ENCODE measurements around the gene NRXN3. TPM values are rescaled to one million over a fixed set of nuclear protein-coding genes. Genes with fewer than 3 reads are reported as not detected.

NRXN3 gene
- total RNA-seq, 1 donor from 2014 or later = 5.9 TPM

GRCh38 chr14:78358591-78358990 is 188.4 kb downstream of the NRXN3 start:
- Histone ChIP-seq H3K9ac (no peak overlapping the region), H3K9me3 (ENCODE audit: low read depth) (no peaks in the 10 kb centered on the region), H3K79me2 (ENCODE audit: low read depth) (no peaks in the 10 kb centered on the region), H3F3A (ENCODE audit: low read depth) (no peaks in the 10 kb centered on the region), H3K36me3 (no peaks in the 10 kb centered on the region), H4K20me1 (ENCODE audit: low read depth) (no peaks in the 10 kb centered on the region), H2AFZ (replicated peaks) (no peak overlapping the region), H3K27ac (no peak overlapping the region), H3K4me3 (no peak overlapping the region), H3K4me2 (no peak overlapping the region), H3K27me3 (no peaks in the 10 kb centered on the region), H3K4me1 (peaks cover 7% of the 10 kb centered on the region)
- H3K4me1 Mint-ChIP-seq = peaks cover 19% of the 10 kb centered on the region
- DNase-seq (ENCODE audit: low spot score) = no peak
- TF ChIP-seq EZH2phosphoT487 (IDR thresholded peaks at IDR 0.05) (no peak), CTCF (IDR thresholded peaks at IDR 0.05) (no peak), EZH2 (IDR thresholded peaks at IDR 0.05) (no peak)
- peaks cover 3% of the 10 kb centered on the region for H3K27me3 Mint-ChIP-seq (ENCODE audit: insufficient read depth, low read depth)
- H3K4me3 Mint-ChIP-seq = no peak overlapping the region
- no peaks in the 10 kb centered on the region for H3K9me3 Mint-ChIP-seq
- H3K36me3 Mint-ChIP-seq = no peaks in the 10 kb centered on the region
- peak overlapping the region; percentile 38 for H3K27ac Mint-ChIP-seq

GRCh38 chr14:78359581-78359980 is 189.4 kb downstream of the NRXN3 start:
- H3K4me3 Mint-ChIP-seq = no peak overlapping the region
- no peaks in the 10 kb centered on the region for H3F3A ChIP-seq (ENCODE audit: low read depth)
- H3K4me1 ChIP-seq = peaks cover 7% of the 10 kb centered on the region
- H3K4me1 Mint-ChIP-seq = peaks cover 19% of the 10 kb centered on the region
- H3K9ac ChIP-seq = no peak overlapping the region
- H3K36me3 Mint-ChIP-seq = no peaks in the 10 kb centered on the region
- no peaks in the 10 kb centered on the region for H4K20me1 ChIP-seq (ENCODE audit: low read depth)
- no peak overlapping the region for H3K4me2 ChIP-seq
- no peak overlapping the region for H2AFZ ChIP-seq (replicated peaks)
- no peaks in the 10 kb centered on the region for H3K27me3 ChIP-seq
- no peaks in the 10 kb centered on the region for H3K9me3 Mint-ChIP-seq
- no peak for TF ChIP-seq EZH2phosphoT487 (IDR thresholded peaks at IDR 0.05)
- TF ChIP-seq EZH2 (IDR thresholded peaks at IDR 0.05) = no peak
- TF ChIP-seq CTCF (IDR thresholded peaks at IDR 0.05) = no peak
- H3K27ac Mint-ChIP-seq = no peak overlapping the region
- H3K27me3 Mint-ChIP-seq (ENCODE audit: insufficient read depth, low read depth) = peaks cover 3% of the 10 kb centered on the region
- no peak overlapping the region for H3K27ac ChIP-seq
- H3K4me3 ChIP-seq = no peak overlapping the region
- H3K9me3 ChIP-seq (ENCODE audit: low read depth) = no peaks in the 10 kb centered on the region
- no peaks in the 10 kb centered on the region for H3K79me2 ChIP-seq (ENCODE audit: low read depth)
- H3K36me3 ChIP-seq = no peaks in the 10 kb centered on the region
- no peak for DNase-seq (ENCODE audit: low spot score)

- Histone ChIP-seq H3K79me2 (ENCODE audit: low read depth) (no peaks in the 10 kb centered on the region), H3K9ac (no peak overlapping the region), H3K4me1 (peaks cover 8% of the 10 kb centered on the region), H4K20me1 (ENCODE audit: low read depth) (no peaks in the 10 kb centered on the region), H3K27ac (no peak overlapping the region), H3K4me3 (no peak overlapping the region), H3K27me3 (no peaks in the 10 kb centered on the region), H3F3A (ENCODE audit: low read depth) (peaks cover 2% of the 10 kb centered on the region), H2AFZ (replicated peaks) (no peak overlapping the region), H3K9me3 (ENCODE audit: low read depth) (no peaks in the 10 kb centered on the region), H3K36me3 (no peaks in the 10 kb centered on the region), H3K4me2 (no peak overlapping the region)
- H3K4me3 Mint-ChIP-seq = no peak overlapping the region
- no peaks in the 10 kb centered on the region for H3K36me3 Mint-ChIP-seq
- peaks cover 4% of the 10 kb centered on the region for H3K4me1 Mint-ChIP-seq
- no peak for DNase-seq (ENCODE audit: low spot score)
- TF ChIP-seq CTCF (IDR thresholded peaks at IDR 0.05) = no peak
- no peak for TF ChIP-seq EZH2 (IDR thresholded peaks at IDR 0.05)
- no peak for TF ChIP-seq EZH2phosphoT487 (IDR thresholded peaks at IDR 0.05)
- H3K27ac Mint-ChIP-seq = no peak overlapping the region
- no peaks in the 10 kb centered on the region for H3K27me3 Mint-ChIP-seq (ENCODE audit: insufficient read depth, low read depth)
- H3K9me3 Mint-ChIP-seq = peaks cover 5% of the 10 kb centered on the region
Measured at GRCh38 chr14:78363008-78363407, 192.8 kb downstream of the NRXN3 start.
